Right kidney (tissue), 9 donors: Measurements from ENCODE around the gene SLC15A4.
"Not testable (repeated sequence)": the region's sequence is repeated elsewhere in the genome, so short reads cannot be mapped to it uniquely, and the experiment has no call there.

ENCODE experiments used
- DNase-seq: peaks from one replicate; pipeline ENCODE4 v3.0.0-alpha.2; 2016
- long read RNA-seq, 8 donors: transcript quantifications; one replicate each; lab custom pipeline, GENCODE V29; 2026

The SLC15A4 gene
- long read RNA-seq, donor 1, transcript SLC15A4-201 (8 exons, 2,779 nt), result major isoform, 7 of 13 reads
- long read RNA-seq, donor 1, partial matches to known transcripts, result 0 of 13 reads
- long read RNA-seq, donor 1, other reads (novel, unspliced or antisense), result 0 of 13 reads
- long read RNA-seq, donor 2, partial matches to known transcripts, result 0 of 4 reads
- long read RNA-seq, donor 2, other reads (novel, unspliced or antisense), result 0 of 4 reads
- long read RNA-seq, donor 3, partial matches to known transcripts, result 0 of 6 reads
- long read RNA-seq, donor 3, other reads (novel, unspliced or antisense), result 0 of 6 reads
- long read RNA-seq, donor 4, partial matches to known transcripts, result 0 of 5 reads
- long read RNA-seq, donor 4, other reads (novel, unspliced or antisense), result 0 of 5 reads
- long read RNA-seq, donor 5, transcript SLC15A4-201 (8 exons, 2,779 nt), result major isoform, 7 of 8 reads
- long read RNA-seq, donor 5, partial matches to known transcripts, result 0 of 8 reads
- long read RNA-seq, donor 5, other reads (novel, unspliced or antisense), result 0 of 8 reads
- long read RNA-seq, donor 6, partial matches to known transcripts, result 0 of 8 reads
- long read RNA-seq, donor 6, other reads (novel, unspliced or antisense), result 0 of 8 reads
- long read RNA-seq, donor 7, transcript SLC15A4-201 (8 exons, 2,779 nt), result major isoform, 7 of 8 reads
- long read RNA-seq, donor 7, partial matches to known transcripts, result 0 of 8 reads
- long read RNA-seq, donor 7, other reads (novel, unspliced or antisense), result 0 of 8 reads
- long read RNA-seq, donor 8, partial matches to known transcripts, result 0 of 6 reads
- long read RNA-seq, donor 8, other reads (novel, unspliced or antisense), result 0 of 6 reads

DNA sequence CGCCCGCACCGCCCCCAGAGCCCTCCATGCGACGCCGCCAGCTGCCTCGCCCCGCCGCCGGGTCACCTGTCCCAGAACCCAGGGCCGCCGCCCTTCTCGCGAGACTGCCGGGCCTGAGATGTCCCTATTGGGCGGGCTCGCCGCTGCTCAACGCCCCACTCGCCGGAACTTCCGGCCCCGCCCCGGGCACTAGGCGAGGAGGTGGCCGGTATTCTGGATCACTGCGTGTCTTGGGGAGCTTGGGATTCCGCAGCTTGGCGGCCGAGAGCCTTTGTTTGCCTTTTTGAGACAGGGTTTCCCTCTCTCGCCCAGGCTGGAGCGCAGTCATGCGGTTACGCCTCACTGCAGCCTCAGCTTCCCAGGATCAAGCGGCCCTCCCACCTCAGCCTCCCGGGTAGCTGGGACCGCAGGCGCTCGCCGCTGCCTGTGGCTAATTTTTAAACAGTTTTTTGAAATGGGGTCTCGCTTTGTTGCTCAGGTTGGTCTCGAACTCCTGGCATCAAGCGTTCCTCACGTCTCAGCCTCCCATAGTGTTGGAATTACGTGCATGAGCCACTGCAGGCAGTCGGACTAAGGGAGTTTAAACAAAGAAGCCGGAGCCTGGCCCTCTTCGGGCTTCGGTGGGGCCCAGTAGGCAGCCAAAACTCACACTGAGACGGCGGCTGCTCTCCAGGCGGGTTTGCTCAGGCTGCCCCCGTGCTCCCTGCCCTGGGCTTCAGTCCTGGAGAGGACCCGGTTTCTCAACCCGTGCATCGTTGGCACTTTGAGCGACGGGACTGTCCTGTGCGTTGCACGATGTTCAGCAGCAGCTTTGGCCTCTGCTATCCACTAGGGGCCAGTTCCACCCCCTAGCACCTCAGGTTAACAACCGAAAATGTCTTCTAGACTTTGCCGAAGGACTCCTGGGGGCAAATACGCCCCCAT, at the start of gene SLC15A4:
TSS of gene SLC15A4 (minus strand) at position 43 of the 924 bp plus-strand sequence. CDS start at position 28, 15 bp downstream.
- DNase-seq, result peak; percentile 92

DNA sequence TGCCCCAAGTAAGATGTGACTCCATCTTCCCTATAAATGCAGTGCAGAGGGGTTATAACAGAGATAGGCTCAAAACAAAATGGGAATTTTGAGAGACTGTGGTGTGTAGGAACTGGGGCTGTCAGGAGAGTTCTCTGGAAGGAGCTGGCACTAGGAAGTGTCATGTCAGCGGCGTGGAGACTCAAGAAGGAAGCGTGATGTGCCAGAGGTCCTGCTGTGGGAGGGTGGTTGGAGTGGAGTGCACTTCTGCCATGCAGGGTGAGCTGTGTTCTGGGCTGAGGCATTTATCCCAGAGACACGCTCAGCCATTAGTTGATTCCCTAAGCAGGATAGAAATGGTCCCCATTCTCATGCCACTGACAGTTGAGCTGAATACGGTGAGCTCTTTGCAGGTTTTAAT, 48.5 kb upstream of the SLC15A4 start:
- no peak for DNase-seq

- DNase-seq, result no peak
Observed at GRCh38 chr12:128871516-128871892, 47.7 kb upstream of the SLC15A4 start.

GRCh38 chr12:128867466-128867865, 43.7 kb upstream of the SLC15A4 start:
- DNase-seq, result no peak

DNA sequence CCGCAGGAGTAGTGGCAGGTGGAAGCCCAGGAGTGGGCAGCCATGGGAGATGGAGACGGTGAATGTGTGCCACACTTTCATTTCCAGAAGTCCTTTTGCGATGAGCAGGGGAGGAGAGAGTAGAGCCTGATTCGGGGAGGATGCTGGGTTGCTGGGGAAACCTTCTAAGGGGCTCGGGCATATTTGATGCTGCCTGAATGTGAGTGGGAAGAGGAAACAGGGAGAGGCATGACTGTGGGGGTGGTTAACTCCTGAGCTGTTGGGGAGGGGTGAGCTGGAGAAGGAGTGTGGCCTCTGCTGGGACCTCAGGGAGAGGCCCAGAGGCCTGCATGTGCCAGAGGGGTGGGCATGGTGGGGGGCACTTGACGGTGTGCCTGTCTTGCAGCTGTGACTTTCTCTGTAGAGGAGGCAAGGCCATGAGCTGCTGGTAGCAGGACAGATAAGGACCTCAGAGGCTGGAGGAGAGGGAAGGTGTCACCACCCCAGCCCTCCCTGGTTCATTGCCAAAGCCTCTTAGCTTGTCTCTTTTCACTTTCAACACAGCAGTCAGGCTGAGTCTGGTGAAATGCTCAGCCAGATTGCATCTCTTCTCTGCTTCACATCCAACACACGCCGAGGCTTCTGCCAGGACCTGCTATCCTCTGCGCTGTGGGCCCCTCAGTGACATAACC, 40.9 kb upstream of the SLC15A4 start:
- no peak for DNase-seq

GRCh38 chr12:128863957-128864356, 40.2 kb upstream of the SLC15A4 start:
- DNase-seq, result no peak

DNA sequence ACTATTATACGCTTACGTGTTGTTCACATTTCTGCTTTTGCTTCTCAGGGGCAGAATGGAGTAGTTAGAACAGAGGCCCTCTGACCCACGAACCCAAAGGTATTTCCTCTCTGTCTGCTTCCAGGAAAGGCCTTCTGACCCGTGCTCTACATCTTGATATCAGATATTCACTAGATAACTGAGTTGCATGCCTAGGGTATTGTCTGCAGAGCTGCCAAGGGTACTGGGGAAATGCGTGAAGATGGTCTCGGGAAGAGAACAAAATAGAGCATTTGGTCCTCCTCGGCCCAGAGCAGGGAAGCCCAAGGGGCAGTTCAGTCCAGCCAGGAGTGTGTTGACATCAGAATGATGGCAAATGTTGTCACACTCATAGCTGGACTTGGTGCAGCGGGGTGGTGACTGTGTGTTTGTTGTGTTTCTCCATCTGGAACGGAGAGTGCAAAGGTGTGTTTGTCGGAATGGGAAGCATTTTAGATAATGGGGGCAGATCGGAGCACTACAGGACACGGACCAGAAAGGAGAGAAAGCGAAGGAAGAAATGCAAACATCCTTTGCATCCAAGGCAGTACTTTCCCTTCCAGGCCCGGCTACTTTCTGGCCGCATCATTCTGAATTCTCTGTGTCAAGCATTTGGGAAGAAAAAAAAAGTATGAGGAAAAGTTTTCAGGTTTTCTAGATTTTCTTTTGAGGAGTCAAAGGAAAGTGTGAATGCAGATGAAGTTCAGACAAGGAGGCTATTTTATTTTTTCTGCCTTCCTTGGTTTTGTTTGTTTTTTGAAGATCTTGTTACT, 37.7 kb upstream of the SLC15A4 start:
- DNase-seq, result no peak

- no peak for DNase-seq
Observed at GRCh38 chr12:128859311-128859710, 35.6 kb upstream of the SLC15A4 start.

GRCh38 chr12:128857133-128857763, 33.5 kb upstream of the SLC15A4 start:
- DNase-seq, result no peak

DNA sequence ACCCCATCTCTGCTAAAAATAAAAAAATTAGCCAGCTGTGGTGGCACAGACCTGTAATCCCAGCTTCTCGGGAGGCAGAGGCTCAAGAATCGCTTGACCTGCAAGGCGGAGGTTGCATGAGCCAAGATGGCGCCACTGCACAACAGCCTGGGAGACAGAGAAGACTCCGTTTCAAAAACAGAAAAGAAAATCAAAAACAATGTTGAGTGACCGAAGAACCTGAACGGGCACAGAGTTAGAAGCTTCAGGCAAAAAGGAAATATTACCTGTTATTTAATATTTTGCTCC, 33.0 kb upstream of the SLC15A4 start:
- DNase-seq, result no peak

- no peak for DNase-seq
Observed at GRCh38 chr12:128856035-128856790, 32.5 kb upstream of the SLC15A4 start.

- DNase-seq, result peak; percentile 74
Observed at GRCh38 chr12:128853600-128854197, 29.9 kb upstream of the SLC15A4 start.

DNA sequence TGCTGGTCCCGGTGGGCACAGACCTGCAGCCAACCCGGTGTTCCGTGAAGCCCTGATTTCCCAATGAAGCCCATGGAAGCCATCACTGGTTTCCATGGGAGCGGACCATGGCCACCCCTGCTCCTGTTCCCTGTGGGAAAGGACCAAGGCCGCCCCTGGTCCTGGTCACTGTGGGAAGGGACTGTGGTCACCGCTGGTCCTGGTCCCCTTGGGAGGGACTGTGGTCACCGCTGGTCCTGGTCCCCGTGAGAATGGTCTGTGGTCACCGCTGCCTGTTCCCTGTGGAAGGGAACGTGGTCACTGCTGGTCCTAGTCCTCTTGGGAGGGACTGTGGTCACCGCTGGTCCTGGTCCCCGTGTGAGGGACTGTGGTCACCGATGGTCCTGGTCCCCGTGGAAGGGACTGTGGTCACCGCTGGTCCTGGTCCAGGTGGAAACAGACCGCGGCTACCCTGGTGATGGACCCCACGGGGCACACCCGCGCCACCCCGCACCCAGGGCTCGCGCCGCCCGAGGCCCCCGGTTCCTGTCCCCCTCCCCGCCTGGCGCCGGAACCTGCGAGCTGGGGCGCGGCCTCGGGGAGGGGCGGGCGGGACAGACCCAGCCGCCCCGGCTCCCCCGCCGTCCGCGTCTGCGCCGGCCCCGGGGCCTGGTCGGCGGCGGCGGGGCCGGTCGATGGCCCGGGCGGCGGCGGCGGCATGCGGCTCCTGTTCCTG, 29.3 kb upstream of the SLC15A4 start, which contains the start of gene GLT1D1:
TSS of gene GLT1D1 (plus strand) at position 594 of the 715 bp plus-strand sequence. CDS start at position 698, 104 bp downstream.
- DNase-seq, result peak; percentile 18

DNA sequence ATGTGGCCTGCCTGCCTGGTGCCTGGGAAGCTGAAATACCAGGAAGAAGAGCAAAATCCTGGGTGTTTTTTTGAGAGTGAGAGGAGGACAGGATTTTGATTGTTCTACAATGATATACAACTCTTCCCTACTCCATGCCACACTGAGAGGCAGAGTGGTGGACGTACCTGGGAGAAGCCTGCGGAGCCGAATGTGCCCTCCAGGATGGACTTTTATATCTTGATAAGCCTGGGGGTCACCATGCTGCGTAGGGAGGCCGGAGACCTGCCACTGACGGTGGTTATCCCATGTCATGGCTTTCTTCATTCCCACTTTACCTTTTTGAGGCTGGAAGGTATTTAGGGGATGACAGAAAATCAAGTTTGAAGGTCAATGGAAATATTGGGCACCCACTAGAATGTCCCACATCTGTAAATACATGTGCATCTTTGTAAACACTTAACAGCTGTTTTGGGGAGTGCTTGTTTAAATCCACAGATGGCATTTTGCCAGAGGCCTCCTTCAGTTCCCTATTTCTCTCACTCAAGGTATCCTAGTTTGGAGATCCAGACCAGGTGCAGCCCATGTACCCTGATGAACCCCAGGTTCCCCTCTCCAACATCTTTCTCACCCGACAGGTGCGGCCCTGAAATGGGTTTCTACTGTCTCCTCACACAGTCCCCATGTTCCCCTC, 28.4 kb upstream of the SLC15A4 start:
- DNase-seq, result no peak

DNA sequence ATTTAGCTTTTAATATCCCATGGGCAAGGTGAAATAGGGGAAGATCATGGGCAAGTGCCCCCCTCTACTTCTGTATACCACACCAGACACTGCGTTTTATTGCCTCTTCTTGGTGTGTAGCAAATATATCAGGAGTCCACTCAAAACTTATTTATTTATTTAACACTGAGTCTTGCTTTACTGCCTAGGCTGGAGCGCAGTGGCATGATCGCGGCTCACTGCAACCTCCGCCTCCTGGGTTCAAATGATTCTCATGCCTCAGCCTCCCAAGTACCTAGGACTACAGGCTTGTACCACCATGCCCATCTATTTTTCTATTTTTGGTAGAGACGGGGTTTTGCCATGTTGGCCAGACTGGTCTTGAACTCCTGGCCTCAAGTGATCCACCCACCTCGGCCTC, 27.7 kb upstream of the SLC15A4 start:
- DNase-seq, result not testable (repeated sequence)

DNA sequence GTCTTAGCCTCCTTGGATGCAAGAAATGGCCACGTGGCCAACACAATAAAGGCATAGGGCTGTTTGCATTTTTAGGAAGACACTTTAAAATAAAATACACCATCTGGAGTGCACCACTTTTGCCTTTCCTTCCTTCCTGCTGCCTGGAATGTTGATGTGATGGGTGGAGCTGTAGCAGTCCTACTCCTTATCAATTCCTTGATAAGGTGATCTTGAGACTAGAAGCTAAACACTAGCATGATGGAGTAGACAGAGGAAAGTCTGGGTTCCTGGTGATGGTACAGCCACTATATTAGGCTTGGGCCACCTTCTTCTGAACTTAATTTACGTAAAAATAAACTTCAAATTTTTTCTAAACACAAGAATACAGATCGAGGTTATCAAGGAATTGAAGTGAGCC, 26.6 kb upstream of the SLC15A4 start:
- no peak for DNase-seq

- not testable (repeated sequence) for DNase-seq
Observed at GRCh38 chr12:128849806-128850205, 26.0 kb upstream of the SLC15A4 start.

- no peak for DNase-seq
Observed at GRCh38 chr12:128848371-128848770, 24.6 kb upstream of the SLC15A4 start.
